ENCODE results near the gene THUMPD2.

DNA sequence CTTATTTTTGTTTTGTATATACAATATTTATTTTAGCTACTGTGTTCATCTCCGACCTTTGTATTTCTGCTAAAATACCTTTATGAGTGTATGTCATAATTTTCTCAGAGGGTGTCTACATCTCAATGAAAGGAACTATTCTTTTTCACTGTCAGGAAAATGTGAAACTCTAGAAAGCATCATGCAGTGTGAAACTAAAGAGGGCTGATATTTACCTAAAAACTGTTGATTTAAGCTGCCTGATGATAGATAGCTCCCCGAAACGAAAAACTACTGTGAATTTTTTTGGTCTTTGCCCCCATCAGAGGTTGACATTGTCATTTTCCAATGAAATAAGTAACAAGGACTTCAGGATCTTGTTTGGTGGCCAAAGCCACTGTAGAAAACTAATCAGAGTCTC is 74.5 kb downstream of the THUMPD2 start:
- TF ChIP-seq, protein P1, sequence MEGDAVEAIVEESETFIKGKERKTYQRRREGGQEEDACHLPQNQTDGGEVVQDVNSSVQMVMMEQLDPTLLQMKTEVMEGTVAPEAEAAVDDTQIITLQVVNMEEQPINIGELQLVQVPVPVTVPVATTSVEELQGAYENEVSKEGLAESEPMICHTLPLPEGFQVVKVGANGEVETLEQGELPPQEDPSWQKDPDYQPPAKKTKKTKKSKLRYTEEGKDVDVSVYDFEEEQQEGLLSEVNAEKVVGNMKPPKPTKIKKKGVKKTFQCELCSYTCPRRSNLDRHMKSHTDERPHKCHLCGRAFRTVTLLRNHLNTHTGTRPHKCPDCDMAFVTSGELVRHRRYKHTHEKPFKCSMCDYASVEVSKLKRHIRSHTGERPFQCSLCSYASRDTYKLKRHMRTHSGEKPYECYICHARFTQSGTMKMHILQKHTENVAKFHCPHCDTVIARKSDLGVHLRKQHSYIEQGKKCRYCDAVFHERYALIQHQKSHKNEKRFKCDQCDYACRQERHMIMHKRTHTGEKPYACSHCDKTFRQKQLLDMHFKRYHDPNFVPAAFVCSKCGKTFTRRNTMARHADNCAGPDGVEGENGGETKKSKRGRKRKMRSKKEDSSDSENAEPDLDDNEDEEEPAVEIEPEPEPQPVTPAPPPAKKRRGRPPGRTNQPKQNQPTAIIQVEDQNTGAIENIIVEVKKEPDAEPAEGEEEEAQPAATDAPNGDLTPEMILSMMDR (IDR thresholded peaks at IDR 0.05) = no peak
- TF ChIP-seq POLR2AphosphoS5 (IDR thresholded peaks at IDR 0.05) (no peak), POLR2A (IDR thresholded peaks at IDR 0.05) (no peak), EP300 (IDR thresholded peaks at IDR 0.05) (no peak)

All from sigmoid colon (tissue), 4 donors.